CD4-positive, alpha-beta T cell treated with Interleukin-4 for 4 hours (primary cell): ENCODE data around the gene THRB.
"Not testable (repeated sequence)": the region's sequence is repeated elsewhere in the genome, so short reads cannot be mapped to it uniquely, and the experiment has no call there.

Experiments used
- DNase-seq: peaks from one replicate; pipeline ENCODE4 v3.0.0-alpha.2; 2020

The THRB gene

DNA sequence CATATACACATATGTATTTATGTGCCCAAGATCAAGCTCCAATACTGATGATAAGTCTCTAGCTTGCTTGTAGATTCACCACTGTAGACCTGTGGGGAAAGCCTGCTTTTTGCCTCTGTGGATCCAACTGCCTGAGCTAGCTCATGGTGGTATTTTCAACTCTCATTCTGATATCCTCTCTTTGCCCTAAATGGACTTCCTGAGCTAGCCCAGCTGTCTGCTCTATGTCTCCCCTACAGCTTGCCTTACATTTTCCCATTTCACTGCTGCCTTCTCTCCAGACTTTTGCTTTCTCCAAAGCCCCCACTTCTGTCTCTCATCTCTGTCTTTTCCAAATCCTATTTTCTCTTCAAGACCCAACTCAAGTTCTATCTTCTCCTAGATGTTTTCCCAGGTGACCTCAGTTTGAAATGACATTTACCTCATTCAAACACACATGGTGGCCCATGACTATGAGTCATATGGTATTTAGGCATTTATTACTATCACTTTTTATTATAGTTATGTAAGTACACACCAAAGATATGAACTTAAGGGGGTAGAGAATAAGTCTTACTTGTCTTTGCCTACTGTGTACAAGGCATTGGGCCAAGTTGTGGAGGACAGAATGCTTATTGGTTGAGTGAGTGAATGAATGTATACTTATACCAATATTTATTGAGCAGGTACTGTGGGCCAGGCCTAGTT is 357.9 kb downstream of the THRB start:
- DNase-seq: no peak

- no peak for DNase-seq
These were observed 359.4 kb downstream of the THRB start for GRCh38 chr3:24135280-24135679.

- DNase-seq: no peak
These were observed 360.7 kb downstream of the THRB start for GRCh38 chr3:24133942-24134341.

- no peak for DNase-seq
These were observed 361.2 kb downstream of the THRB start for GRCh38 chr3:24133436-24133835.

- DNase-seq: no peak
These were observed 365.1 kb downstream of the THRB start for GRCh38 chr3:24129549-24129948.

GRCh38 chr3:24128199-24129005 is 366.2 kb downstream of the THRB start:
- no peak for DNase-seq

DNA sequence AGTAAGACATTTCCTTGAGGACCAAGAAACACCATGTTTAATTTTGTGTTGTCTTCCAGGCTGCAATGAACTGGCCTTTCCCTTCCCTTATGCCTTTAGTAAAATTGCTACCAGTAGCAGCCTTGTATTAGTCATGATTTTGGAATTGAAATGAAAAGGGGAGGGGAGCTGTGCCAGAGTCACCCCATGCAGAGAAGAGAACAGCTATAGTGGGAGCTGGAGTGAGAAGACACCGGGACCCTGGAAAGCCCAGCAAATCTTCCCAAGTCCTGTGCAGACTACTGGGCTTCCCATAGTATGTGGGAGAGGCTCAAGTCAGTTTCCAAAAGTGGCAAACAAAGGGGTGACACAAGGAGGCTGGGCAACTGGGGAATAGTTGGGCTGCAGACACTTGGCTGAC is 371.1 kb downstream of the THRB start:
- no peak for DNase-seq

DNA sequence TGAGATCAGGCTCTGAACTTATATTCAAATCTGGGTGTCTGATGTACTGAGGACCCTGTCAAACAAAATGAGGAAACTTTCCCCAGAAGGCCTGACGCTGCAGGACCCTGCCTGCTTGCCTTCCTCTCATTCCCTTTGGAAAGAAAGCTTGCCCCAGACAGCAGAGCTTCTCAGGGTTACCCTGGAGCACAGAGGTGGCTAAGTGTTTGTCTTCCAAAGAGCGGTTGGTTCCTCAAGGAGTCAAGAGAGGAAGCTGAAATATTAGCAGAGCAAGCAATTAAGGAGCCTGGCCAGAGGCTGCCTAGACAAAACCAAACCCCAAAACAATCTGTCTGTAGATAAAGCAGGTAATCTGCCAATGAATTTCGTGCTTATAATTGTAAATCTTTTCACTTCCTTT is 374.2 kb downstream of the THRB start:
- DNase-seq: no peak

DNA sequence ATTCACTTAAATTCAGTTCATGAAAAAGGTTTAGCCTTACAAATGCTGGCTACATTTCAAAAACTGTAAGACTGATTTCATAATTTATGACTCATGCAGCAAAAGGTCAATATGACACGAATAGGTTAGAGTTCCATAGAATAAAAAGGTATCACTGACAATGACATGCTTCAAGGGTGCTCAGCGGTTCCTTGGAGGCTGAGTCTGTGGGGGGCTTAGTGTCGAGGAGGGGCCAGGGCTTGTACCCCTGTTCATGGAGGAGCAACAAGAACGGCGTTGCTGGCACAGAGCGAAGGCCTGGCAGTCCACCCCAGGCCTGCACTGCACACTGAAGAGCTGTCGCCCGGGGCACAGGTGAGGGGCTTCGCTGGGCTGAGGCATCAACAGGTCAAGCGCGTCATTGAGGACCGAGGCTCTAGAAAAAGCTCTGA is 375.3 kb downstream of the THRB start:
- no peak for DNase-seq

GRCh38 chr3:24117508-24117907 is 377.1 kb downstream of the THRB start:
- DNase-seq: no peak

DNA sequence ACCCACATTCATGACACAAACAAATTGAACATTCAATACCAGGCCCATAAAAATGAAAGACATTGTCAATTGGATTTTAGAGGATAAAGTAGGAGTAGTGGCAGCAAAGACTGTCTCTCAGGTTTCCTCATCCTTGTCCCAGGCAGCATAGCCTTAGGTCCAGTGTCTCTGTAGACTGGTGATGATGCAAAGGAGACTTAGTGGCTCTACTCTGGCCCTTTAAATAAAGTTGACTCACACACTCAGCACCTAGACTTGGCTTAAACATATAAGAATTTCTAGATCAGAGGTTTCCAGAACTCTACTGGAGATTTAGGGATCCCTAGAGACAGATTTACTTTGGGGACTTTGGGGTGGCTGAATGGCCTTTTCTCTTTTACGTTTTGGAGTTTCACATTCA is 382.9 kb downstream of the THRB start:
- DNase-seq: no peak

DNA sequence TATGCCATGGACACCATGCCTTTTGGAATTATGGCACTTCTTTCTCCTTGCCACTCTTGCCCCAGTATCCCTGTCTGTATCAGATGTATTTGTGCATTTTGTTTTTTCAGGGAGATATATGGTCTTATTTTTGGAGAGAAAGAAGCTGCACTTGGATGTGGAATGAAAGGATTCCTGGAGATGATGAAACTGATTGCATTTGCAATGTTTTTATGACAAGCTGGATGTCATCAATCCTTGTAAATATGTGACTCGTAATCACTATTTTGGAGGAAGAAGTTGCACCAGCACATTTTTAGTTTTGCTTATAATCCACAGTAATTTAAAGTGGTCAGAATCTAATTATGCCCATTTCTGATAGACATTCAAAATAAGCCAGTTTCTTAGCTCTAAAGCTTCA is 384.6 kb downstream of the THRB start:
- DNase-seq: no peak

DNA sequence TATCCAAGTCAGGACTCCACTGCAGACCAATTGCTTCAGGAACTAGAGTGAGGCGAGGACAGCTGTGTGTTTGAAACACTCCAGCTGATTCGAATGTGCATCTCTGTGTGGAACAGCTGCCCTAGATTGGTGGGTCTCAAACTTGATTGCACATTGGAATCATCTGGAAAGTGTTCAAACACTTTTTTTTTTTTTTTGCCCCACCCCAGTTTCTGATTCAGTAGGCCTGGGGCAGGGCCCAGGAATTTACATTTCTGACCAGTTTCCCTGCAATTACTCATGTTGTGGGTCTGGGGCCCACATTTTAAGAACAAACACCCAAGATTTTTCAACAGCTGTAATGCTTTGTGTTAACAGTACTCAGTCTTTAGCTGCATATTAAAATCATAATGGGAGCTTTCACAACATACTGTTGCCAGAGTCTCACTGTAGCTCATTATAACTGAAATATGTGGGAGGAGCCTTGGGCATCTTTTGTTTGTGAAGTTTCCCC is 392.9 kb downstream of the THRB start:
- no peak for DNase-seq

DNA sequence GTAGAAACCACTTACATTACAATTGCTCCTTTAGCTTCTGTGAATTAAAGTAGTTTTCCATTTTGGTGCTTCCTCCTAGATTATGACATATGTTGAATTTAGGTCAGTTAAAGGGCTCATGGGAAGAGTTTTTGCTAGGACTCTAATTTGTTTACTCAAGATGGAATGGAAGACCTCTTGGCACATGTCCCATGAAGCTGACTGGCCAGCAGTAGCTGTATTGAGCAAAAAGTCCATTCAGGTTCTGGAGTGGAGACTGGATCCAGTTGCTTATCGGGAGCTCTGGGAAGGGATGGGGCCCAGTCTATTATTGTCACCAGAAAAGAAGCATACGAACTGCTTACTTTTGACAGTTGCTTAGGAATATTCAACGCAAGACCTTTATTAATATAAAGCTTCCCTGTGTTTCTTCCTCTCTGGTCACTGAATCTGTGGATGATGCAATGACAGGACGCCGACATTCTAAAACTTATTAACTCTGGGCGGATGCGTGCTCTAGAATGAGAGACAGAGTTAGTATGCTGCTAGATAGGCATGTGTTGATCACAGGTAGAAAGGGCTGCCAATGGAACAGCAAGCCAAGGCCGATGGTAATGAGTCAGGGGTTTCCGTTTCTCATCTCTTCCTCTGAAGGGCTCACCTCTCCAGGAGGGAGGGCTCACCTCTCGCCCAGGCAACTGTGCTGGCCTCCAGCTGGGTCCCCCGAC is 393.8 kb downstream of the THRB start:
- no peak for DNase-seq

GRCh38 chr3:24096695-24097290 is 397.9 kb downstream of the THRB start:
- DNase-seq: no peak

DNA sequence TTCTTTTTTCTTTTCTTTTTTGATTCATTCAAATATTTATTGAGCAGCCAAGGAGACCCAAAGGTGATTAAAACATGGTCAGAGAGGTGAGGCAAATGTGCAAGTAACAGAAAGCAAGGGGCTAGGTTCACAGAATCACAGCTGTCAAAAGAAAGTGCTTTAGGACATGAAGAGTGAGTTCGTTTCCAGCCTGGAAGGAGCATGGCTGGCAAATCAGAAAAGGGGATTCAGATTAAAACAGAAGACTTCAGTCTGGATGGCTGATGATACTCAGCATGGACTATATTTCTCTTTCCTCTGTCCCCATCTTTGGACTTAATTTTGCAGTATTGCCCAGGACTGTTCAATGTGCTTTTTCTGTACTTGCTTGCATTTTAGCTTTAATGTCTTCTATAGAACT is 398.4 kb downstream of the THRB start:
- DNase-seq: no peak

DNA sequence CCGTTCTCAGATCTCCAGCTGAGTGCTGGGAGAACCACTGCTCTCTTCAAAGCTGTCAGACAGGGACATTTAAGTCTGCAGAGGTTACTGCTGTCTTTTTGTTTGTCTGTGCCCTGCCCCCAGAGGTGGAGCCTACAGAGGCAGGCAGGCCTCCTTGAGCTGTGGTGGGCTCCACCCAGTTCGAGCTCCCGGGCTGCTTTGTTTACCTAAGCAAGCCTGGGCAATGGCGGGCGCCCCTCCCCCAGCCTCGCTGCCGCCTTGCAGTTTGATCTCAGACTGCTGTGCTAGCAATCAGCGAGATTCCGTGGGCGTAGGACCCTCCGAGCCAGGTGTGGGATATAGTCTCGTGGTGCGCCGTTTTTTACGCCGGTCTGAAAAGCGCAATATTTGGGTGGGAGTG is 399.8 kb downstream of the THRB start:
- DNase-seq: not testable (repeated sequence)

DNA sequence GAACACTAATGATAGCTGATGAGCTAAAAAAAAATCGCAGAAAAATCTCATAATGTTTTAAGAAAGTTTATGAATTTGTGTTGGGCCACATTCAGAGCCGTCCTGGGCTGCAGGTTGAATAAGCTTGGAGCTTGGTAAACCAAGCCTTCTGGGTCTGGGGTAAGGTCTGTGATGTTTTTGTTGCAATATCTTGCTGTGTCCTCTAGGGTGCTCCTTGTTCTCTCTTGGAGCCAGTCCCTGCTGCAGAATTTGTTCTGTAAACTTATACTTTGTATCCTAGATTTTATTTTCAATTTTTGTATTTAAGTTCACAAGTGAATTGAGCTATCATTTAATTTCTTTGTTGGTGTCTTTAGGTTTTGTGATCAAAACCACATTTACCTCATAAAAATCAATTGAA is 405.9 kb downstream of the THRB start:
- no peak for DNase-seq

GRCh38 chr3:24087469-24087868 is 407.2 kb downstream of the THRB start:
- DNase-seq: no peak

GRCh38 chr3:24086617-24087404 is 407.8 kb downstream of the THRB start:
- no peak for DNase-seq

- no peak for DNase-seq
These were observed 408.4 kb downstream of the THRB start for GRCh38 chr3:24086206-24086605.

- no peak for DNase-seq
These were observed 422.5 kb downstream of the THRB start for GRCh38 chr3:24072193-24072592.

GRCh38 chr3:24069045-24069444 is 425.6 kb downstream of the THRB start:
- DNase-seq: no peak
